Measurements from ENCODE around the gene FUT2.
"Not testable (repeated sequence)": the region's sequence is repeated elsewhere in the genome, so short reads cannot be mapped to it uniquely, and the experiment has no call there.

The FUT2 gene

GRCh38 chr19:48670699-48671445, 24.9 kb upstream of the FUT2 start:
- DNase-seq (ENCODE audit: low read depth, low spot score): no peak

GRCh38 chr19:48671446-48671995, 24.2 kb upstream of the FUT2 start:
- DNase-seq (ENCODE audit: low read depth, low spot score): no peak

- no peak for DNase-seq (ENCODE audit: low read depth, low spot score)
These were observed 22.8 kb upstream of the FUT2 start, which contains the start of gene NTN5 for GRCh38 chr19:48672994-48673393. Gene NTN5 (minus strand): TSS chr19:48673017. CDS start chr19:48670986, 2,031 bp downstream.

- DNase-seq (ENCODE audit: low read depth, low spot score): no peak
These were observed 22.2 kb upstream of the FUT2 start for GRCh38 chr19:48673436-48674100.

- DNase-seq (ENCODE audit: low read depth, low spot score): no peak
These were observed 21.5 kb upstream of the FUT2 start for GRCh38 chr19:48674216-48674809.

GRCh38 chr19:48674921-48675824, 20.6 kb upstream of the FUT2 start:
- peak; percentile 57 for DNase-seq (ENCODE audit: low read depth, low spot score)

GRCh38 chr19:48676487-48676886, 19.3 kb upstream of the FUT2 start:
- DNase-seq (ENCODE audit: low read depth, low spot score): no peak

- no peak for DNase-seq (ENCODE audit: low read depth, low spot score)
These were observed 18.9 kb upstream of the FUT2 start for GRCh38 chr19:48676887-48677286.

GRCh38 chr19:48678201-48678600, 17.6 kb upstream of the FUT2 start:
- no peak for DNase-seq (ENCODE audit: low read depth, low spot score)

- DNase-seq (ENCODE audit: low read depth, low spot score): not testable (repeated sequence)
These were observed 15.8 kb upstream of the FUT2 start for GRCh38 chr19:48680006-48680405.

GRCh38 chr19:48680436-48681126, 15.2 kb upstream of the FUT2 start:
- no peak for DNase-seq (ENCODE audit: low read depth, low spot score)

GRCh38 chr19:48681127-48681470, 14.7 kb upstream of the FUT2 start:
- no peak for DNase-seq (ENCODE audit: low read depth, low spot score)

- DNase-seq (ENCODE audit: low read depth, low spot score): no peak
These were observed 12.4 kb upstream of the FUT2 start for GRCh38 chr19:48683349-48683748.

- no peak for DNase-seq (ENCODE audit: low read depth, low spot score)
These were observed 10.2 kb upstream of the FUT2 start for GRCh38 chr19:48685583-48685982.

GRCh38 chr19:48686088-48686487, 9.7 kb upstream of the FUT2 start:
- DNase-seq (ENCODE audit: low read depth, low spot score): no peak

GRCh38 chr19:48686637-48687036, 9.1 kb upstream of the FUT2 start:
- DNase-seq (ENCODE audit: low read depth, low spot score): not testable (repeated sequence)

GRCh38 chr19:48687776-48688175, 8.0 kb upstream of the FUT2 start:
- no peak for DNase-seq (ENCODE audit: low read depth, low spot score)

- no peak for DNase-seq (ENCODE audit: low read depth, low spot score)
These were observed 6.3 kb upstream of the FUT2 start for GRCh38 chr19:48689449-48689848.

- not testable (repeated sequence) for DNase-seq (ENCODE audit: low read depth, low spot score)
These were observed 2.1 kb upstream of the FUT2 start for GRCh38 chr19:48693629-48694028.

GRCh38 chr19:48696353-48697010, 711 bp downstream of the FUT2 start:
- DNase-seq (ENCODE audit: low read depth, low spot score): no peak

Measured in smooth muscle cell of the brain vasculature (primary cell).